Glutamatergic neuron (in vitro differentiated cells): ENCODE results near the gene PPP4R2. TPM values are rescaled to one million over a fixed set of nuclear protein-coding genes. Genes with fewer than 3 reads are reported as not detected.
A peak's percentile ranks its signal among the peaks of the same experiment; 100 is the strongest.
"Not testable (repeated sequence)": the region's sequence is repeated elsewhere in the genome, so short reads cannot be mapped to it uniquely, and the experiment has no call there.

Experiments used
- DNase-seq: peaks from one replicate; pipeline ENCODE4 v3.0.0; 2022
- H3K27ac Mint-ChIP-seq: one replicate; pipeline ENCODE4 v1.8.0; 2020; ENCODE audit warnings: mild to moderate bottlenecking, mixed read lengths, inconsistent platforms; ENCODE audit not compliant: unreplicated experiment
- H3K27me3 Mint-ChIP-seq: one replicate; pipeline ENCODE4 v1.8.0; 2020; ENCODE audit warnings: mild to moderate bottlenecking, moderate library complexity, mixed read lengths, inconsistent platforms; ENCODE audit not compliant: unreplicated experiment
- H3K36me3 Mint-ChIP-seq: one replicate; pipeline ENCODE4 v1.8.0; 2020; ENCODE audit warnings: mild to moderate bottlenecking, mixed read lengths, inconsistent platforms; ENCODE audit not compliant: unreplicated experiment
- H3K4me1 Mint-ChIP-seq: one replicate; pipeline ENCODE4 v1.8.0; 2020; ENCODE audit warnings: mild to moderate bottlenecking, low read depth, mixed read lengths, inconsistent platforms; ENCODE audit not compliant: unreplicated experiment
- H3K4me3 Mint-ChIP-seq: one replicate; pipeline ENCODE4 v1.8.0; 2020; ENCODE audit warnings: mild to moderate bottlenecking, mixed read lengths, inconsistent platforms; ENCODE audit not compliant: unreplicated experiment
- H3K9me3 Mint-ChIP-seq: one replicate; pipeline ENCODE4 v1.8.0; 2020; ENCODE audit warnings: mild to moderate bottlenecking, moderate library complexity, mixed read lengths, inconsistent platforms; ENCODE audit not compliant: unreplicated experiment
- CTCF ChIP-seq: fragments of 200-600 bp; sonication (generic); IDR thresholded peaks from one replicate; pipeline ENCODE4 v1.5.0; 2021; ENCODE audit not compliant: partially characterized antibody, unreplicated experiment
- total RNA-seq: library from RNA; stranded (reverse); fragmentation: NEBNext Ultra II Directional; extraction: Animal tissue kit (Norgen Biotek cat#: 25700); gene quantifications from one replicate; pipeline ENCODE4 v1.2.1, GENCODE V29; 2021; ENCODE audit not compliant: unreplicated experiment

The PPP4R2 gene
- total RNA-seq, 1 donor from 2014 or later, result 77.9 TPM

- Mint-ChIP-seq H3K27me3 (peaks cover 5% of the 10 kb centered on the region), H3K4me1 (peaks cover 19% of the 10 kb centered on the region), H3K4me3 (peak overlapping the region; percentile 87), H3K36me3 (no peaks in the 10 kb centered on the region), H3K27ac (peak overlapping the region; percentile 86), H3K9me3 (peaks cover 7% of the 10 kb centered on the region)
- no peak for DNase-seq
- TF ChIP-seq CTCF, result peak; percentile 24
These were observed 880 bp downstream of the PPP4R2 start for GRCh38 chr3:72997421-72997961.

GRCh38 chr3:72998466-72998865, 1.9 kb downstream of the PPP4R2 start:
- DNase-seq, result no peak
- H3K4me3 Mint-ChIP-seq, result peak overlapping the region; percentile 87
- H3K27me3 Mint-ChIP-seq, result peaks cover 5% of the 10 kb centered on the region
- H3K36me3 Mint-ChIP-seq, result no peaks in the 10 kb centered on the region
- H3K27ac Mint-ChIP-seq, result peak overlapping the region; percentile 66
- H3K9me3 Mint-ChIP-seq, result peaks cover 6% of the 10 kb centered on the region
- TF ChIP-seq CTCF, result no peak
- H3K4me1 Mint-ChIP-seq, result peaks cover 20% of the 10 kb centered on the region

- peaks cover 9% of the 10 kb centered on the region for H3K9me3 Mint-ChIP-seq
- H3K4me1 Mint-ChIP-seq, result peaks cover 23% of the 10 kb centered on the region
- no peak overlapping the region for H3K27ac Mint-ChIP-seq
- H3K27me3 Mint-ChIP-seq, result peaks cover 5% of the 10 kb centered on the region
- H3K36me3 Mint-ChIP-seq, result no peaks in the 10 kb centered on the region
- DNase-seq, result no peak
- TF ChIP-seq CTCF, result no peak
- H3K4me3 Mint-ChIP-seq, result peak overlapping the region; percentile 87
These were observed 3.3 kb downstream of the PPP4R2 start for GRCh38 chr3:72999951-73000350.

- not testable (repeated sequence) for DNase-seq, H3K4me3 Mint-ChIP-seq, H3K27me3 Mint-ChIP-seq, H3K36me3 Mint-ChIP-seq, H3K9me3 Mint-ChIP-seq, H3K27ac Mint-ChIP-seq
- peaks cover 21% of the 10 kb centered on the region for H3K4me1 Mint-ChIP-seq
These were observed 6.4 kb downstream of the PPP4R2 start for GRCh38 chr3:73003050-73003449.

- Mint-ChIP-seq H3K9me3 (peaks cover 8% of the 10 kb centered on the region), H3K27ac (peak overlapping the region; percentile 14), H3K27me3 (peaks cover 2% of the 10 kb centered on the region), H3K4me3 (no peak overlapping the region), H3K36me3 (no peaks in the 10 kb centered on the region), H3K4me1 (peaks cover 23% of the 10 kb centered on the region)
- DNase-seq, result no peak
- no peak for TF ChIP-seq CTCF
These were observed 7.7 kb downstream of the PPP4R2 start for GRCh38 chr3:73004316-73004715.
